Activated CD4-positive, alpha-beta T cell treated with anti-CD3 and anti-CD28 coated beads for 24 hours (primary cell): ENCODE data around the gene TENM3.
"Not testable (repeated sequence)": the region's sequence is repeated elsewhere in the genome, so short reads cannot be mapped to it uniquely, and the experiment has no call there.

Experiments
- DNase-seq, 2 donors: peaks; one replicate each; pipeline ENCODE4 v3.0.0-alpha.2; 2020; ENCODE audit warnings: low read depth in 2 of 2

Gene TENM3

GRCh38 chr4:182228991-182229577, 14.1 kb upstream of the TENM3 start:
- DNase-seq, result no peak

- no peak for DNase-seq
These were observed 12.9 kb upstream of the TENM3 start for GRCh38 chr4:182230256-182230655.

GRCh38 chr4:182231080-182231479, 12.1 kb upstream of the TENM3 start:
- DNase-seq, result no peak

GRCh38 chr4:182231496-182231895, 11.7 kb upstream of the TENM3 start:
- DNase-seq, result no peak

- no peak for DNase-seq
These were observed 9.7 kb upstream of the TENM3 start for GRCh38 chr4:182233310-182234090.

GRCh38 chr4:182235021-182235795, 8.0 kb upstream of the TENM3 start:
- DNase-seq, result no peak

GRCh38 chr4:182236186-182236585, 7.0 kb upstream of the TENM3 start:
- DNase-seq, result no peak

GRCh38 chr4:182237010-182237409, 6.2 kb upstream of the TENM3 start:
- not testable (repeated sequence) for DNase-seq

- no peak for DNase-seq
These were observed 4.8 kb upstream of the TENM3 start for GRCh38 chr4:182238355-182238931.

- no peak for DNase-seq
These were observed 2.8 kb upstream of the TENM3 start for GRCh38 chr4:182240161-182241130.

GRCh38 chr4:182242260-182242659, 942 bp upstream of the TENM3 start:
- DNase-seq, result not testable (repeated sequence)

- DNase-seq, result no peak
These were observed 415 bp upstream of the TENM3 start for GRCh38 chr4:182242787-182243186.

- DNase-seq, result no peak
These were observed 1.8 kb downstream of the TENM3 start for GRCh38 chr4:182245041-182245440.

GRCh38 chr4:182245541-182246215, 2.5 kb downstream of the TENM3 start:
- no peak for DNase-seq

- DNase-seq, result no peak
These were observed 3.4 kb downstream of the TENM3 start for GRCh38 chr4:182246401-182247205.

- no peak for DNase-seq
These were observed 5.1 kb downstream of the TENM3 start for GRCh38 chr4:182248295-182248694.

GRCh38 chr4:182250446-182250845, 7.2 kb downstream of the TENM3 start:
- DNase-seq, result no peak

- no peak for DNase-seq
These were observed 7.9 kb downstream of the TENM3 start for GRCh38 chr4:182251116-182251515.

- DNase-seq, result no peak
These were observed 9.0 kb downstream of the TENM3 start for GRCh38 chr4:182252220-182252619.
